ENCODE measurements around the gene RTN4RL1. TPM values are rescaled to one million over a fixed set of nuclear protein-coding genes. Genes with fewer than 3 reads are reported as not detected.

RTN4RL1 gene
- total RNA-seq, 1 experiment from 2014 or later, result 0.69 TPM

DNA sequence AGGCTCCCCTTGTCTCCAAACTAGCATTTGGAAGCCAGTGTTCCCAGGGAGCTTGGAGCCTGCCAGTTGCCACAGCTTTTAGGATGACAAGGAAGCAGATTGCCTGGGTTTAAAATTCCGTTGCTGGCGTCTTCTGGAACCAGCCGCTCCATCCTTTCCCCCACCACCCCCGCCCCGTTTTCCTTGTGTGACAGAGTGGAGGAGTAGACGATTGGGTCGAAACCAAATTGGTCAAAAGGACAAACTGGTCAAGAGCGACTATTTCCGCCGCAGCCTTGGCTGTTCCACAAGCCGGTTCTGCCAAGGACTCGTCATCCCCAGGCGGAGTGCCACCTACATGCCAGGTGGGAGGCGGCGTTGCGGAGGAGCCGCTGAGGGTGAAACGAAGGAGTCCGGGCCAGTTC is 104.2 kb downstream of the RTN4RL1 start:
- DNase-seq (ENCODE audit: low read depth), result no peak

DNA sequence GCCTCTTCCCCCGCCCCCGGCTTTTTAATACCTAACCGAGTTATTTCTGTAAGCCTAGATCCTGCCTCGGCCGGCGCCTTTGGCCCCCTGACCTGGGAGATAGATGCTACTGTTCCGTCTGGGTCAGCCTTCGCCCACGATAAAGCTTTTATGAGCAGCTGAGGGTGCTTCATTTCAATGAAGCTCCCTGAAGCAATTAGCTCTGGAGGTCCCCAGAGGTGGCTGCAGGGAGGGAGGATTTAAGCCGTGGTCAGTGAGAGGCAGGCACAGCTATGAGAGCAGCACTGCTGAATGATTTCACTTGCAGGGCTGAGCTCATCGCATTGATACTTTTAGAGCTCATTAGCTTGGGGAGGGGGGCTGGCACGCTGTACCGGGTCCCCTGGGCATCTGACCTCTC is 105.9 kb downstream of the RTN4RL1 start:
- no peak for DNase-seq (ENCODE audit: low read depth)

DNA sequence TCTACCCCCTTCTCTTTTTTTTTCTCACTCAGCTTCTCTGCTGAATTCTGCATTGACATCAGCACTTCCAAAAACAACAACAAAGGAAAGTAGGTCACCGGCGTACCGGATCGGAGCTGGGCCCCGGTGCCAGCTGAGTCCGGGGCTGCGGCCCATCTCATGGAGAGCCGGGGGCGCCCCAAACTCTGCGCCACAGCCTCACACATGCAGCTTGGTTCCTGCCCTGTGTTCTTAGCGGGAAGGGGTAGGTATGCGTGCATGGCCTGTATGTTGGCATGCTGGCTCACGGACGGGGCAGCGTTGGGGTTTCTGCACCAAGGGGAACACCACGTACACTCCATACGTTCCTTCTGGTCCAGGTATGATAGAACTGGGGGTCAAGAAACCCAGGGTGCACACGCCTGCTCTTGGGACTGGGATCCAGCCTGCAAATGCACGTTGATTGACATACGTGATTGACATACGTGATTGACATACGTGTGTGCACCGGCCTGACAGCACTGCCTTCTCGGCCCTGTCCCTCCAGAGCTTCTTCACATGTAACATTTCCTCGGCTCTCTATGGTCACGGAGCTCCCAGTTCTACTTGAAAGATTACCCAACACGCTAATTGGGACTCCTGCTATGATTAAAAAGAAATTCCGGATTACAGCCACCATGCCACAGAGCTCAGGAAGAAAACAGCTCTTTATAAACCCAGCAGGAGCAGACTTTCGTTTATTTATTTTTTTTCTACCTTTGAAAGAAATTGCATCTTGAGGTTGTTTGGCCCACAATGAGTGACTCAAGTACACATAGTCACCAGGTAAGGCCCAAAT is 106.6 kb downstream of the RTN4RL1 start:
- no peak for DNase-seq (ENCODE audit: low read depth)

DNA sequence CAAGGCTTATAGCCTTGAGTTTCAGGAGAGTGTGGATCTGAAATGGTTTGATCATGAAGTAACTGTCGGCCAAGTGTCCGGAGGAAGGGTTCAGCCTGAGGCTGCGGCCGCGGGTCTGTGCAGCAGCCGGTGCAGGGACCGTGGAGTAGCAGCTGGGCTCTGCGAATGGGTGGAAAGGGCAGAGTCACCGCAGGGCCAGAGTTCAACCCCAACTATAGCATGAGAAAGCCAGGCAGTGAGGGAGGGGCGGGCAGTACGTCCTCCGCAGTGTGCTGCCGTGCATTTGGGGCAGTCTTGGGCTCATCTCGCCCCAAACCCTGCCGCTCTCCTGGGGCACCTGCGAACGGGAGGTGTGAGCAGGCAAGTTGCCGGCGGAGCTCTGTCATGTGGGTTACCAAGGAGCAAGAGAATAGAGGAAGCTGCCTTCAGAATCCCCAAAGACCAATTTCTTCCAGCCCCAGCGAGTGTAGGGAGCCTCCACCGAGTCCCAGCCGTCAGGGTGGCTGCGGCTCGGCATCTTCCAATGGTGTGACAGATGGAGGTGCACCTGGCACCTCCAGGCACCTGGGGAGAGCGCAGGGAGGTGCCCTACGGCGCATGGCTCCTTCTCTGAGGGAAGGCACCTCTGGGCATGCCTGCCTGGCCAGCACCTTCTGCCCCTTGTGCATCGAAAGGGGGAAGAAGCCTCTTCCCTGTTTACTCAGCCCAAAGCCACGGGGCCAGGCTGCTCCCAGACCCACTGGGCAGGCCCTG is 108.0 kb downstream of the RTN4RL1 start:
- DNase-seq (ENCODE audit: low read depth), result no peak

DNA sequence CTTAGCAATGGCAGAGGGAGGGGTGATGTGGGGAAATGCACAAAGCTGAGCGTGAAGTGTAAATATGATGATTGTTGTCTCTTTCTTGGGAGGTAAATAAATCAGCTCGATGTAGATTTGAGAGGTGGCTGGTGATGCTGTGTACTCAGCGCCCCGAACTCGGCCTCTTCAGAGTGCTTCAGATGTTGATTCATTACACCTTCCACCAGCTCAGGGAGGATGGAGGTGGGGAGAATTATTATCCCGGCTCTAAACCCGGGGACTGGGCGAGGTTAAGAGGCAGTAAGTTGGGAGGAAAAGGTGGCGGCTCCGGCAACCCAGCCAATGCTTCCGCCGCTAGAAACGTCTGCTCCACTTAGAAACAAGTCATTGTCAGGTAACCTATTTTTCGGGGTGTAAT is 108.8 kb downstream of the RTN4RL1 start:
- no peak for DNase-seq (ENCODE audit: low read depth)

DNA sequence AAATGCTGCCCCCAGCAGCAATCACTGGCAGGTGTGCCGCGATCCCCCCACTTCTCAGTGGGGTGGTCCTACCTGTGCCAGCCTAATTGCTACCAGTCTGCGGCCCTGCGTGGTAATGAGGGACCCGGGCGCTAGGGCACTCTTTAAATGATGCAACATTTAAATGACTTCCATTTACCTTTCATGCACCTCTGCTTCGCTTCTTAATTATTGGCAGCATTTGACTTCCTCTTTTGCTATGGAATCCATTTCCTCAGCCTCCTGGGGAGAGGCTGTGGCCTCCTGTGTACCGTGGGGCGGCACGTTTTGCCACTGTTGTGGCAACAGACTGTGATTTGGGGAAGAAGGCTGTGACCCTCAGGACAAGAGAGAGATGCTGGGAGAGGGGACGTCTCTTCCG is 109.2 kb downstream of the RTN4RL1 start:
- no peak for DNase-seq (ENCODE audit: low read depth)

DNA sequence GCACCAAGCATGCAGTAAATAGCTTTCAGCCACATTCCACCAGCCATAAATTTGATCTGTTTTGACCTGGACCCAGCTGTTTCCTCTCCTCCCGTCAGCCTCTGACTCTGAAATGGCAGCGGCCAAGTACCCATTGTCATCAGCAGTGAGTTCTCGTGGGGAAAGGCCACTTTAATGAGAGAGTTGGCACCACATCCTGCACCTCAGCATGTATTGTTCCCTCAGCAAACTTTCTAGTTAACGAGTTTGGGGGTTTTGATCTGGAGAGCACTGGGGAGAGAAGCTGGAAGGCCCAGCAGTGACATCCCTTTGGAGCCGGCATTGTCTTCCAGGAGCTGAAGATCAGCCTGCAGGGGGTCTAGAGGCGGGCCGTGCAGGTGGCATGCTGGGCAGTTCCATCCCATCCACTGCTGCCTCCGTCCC is 110.5 kb downstream of the RTN4RL1 start:
- peak; percentile 21 for DNase-seq (ENCODE audit: low read depth)

DNA sequence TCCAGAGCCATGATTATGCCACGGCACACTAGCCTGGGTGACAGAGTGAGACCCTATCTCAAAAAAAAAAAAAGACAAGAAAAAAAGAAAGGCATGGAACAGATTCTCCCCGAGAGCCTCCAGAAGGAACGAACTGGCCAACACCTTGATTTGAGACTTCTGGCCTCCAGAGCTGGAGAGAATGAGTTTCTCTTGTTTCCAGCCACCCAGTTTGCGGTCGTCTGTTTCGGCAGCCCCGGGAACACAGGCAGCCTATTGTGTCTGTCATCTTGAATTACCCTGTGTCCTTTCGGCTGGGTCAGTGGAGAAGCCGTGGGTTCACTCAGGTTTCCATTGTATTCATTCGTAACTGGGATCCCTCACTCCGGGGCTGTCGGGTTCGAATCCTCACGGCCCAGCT is 111.4 kb downstream of the RTN4RL1 start:
- no peak for DNase-seq (ENCODE audit: low read depth)

DNA sequence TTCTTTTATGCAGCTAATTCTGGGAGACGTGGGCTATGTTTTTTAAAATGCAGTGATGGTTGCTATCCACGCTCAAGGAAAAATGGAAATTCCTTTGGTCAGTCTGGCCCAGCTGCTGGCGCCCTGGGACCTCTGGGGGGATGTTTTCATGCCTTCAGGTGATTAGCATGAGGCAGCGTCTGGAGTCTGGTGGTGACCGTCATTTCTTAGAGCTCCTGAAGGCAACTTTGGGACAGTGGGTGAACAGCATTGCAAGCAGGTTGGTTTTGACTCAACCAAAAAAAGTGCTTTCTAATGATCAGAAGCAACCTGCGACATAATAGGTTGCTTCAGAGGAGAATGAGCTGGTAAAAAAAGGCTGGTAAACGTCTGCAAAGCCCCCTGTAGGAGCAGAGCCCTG is 113.0 kb downstream of the RTN4RL1 start:
- no peak for DNase-seq (ENCODE audit: low read depth)

DNA sequence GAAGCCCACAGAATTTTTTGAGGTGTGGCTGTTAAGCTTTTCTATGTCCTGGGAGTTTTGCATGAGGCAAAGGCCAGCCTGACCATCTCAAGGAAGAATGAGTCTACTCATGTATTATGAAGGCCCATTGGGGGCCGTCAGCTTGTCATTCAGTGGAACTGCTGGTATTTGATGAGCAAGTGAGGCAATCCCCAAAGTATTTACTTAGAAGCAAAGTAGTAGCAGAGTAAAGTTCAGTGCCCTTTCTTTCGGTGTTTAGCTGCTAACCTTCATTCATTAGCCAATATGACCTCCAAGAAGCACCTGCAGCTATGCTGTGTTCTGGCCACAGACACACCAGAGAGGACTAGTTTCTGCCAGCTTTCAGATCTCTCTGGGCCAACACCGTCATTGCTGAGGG is 115.1 kb downstream of the RTN4RL1 start:
- no peak for DNase-seq (ENCODE audit: low read depth)

DNA sequence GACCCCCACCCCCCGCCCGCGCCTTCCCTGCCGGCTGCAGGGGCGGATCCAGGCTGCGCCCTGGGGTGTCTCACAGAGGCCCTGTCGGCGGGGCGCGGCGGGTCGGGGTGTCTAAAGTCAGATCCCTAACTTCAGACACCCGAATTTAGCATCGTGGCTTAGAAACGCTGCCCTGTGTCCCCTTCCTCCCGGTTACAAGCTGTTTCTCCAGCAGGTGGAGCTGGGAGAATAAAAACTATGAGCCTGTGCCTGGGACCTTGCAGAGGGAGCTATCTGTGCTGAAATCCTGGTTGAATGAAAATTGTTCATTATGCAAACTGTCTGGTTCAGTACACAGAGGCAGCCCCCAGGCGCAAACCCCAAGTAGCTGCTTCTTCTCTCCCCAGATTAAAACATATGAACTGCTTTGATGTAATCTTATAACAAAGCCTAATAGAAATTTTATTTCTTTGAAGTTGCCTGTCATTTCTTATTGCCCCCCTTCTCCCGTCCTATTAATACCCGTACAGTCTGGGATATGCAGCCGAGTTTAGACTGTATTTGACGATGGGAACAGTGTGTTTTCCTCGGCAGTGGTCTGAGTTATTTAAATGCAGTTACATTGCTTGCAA is 116.3 kb downstream of the RTN4RL1 start:
- DNase-seq (ENCODE audit: low read depth), result peak; percentile 73

DNA sequence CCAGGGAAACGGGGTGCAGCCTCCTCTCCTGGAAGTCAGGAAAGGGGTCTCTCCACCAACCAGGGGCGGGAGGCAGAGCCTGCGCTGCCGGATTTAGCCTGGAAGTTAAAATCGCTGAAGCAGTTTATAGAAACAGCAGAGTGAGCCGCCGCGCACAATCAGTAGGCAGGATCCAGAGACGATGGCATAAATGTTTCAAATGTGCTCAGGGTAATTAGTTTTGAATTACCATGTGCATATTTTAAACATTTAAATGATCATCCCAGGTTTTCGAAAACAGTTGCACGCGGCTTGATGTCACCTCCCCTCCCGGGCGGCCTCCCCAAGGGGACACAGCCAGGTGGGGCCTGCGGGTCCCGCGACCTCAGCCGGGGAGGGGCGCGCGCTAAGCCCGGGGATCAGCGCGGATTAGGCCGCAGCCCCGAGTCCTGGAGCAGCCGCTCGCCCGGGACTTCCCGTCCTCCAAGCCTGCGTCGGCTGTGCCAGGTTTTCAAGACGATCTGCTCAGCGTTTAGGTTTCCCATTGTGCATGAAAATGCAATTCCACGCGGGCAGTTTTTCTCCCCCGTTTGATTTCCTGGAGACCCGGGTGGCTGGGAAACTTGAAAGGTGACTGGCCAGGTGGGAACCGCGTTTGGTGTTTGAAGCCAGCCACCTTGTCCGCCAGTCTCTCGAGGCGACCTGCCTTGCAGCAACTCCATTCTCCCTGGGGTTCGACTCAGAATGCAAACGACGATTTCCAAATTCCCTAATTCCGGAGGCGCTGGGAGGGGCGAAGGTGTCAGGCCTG is 117.0 kb downstream of the RTN4RL1 start:
- peak; percentile 5 for DNase-seq (ENCODE audit: low read depth)

DNA sequence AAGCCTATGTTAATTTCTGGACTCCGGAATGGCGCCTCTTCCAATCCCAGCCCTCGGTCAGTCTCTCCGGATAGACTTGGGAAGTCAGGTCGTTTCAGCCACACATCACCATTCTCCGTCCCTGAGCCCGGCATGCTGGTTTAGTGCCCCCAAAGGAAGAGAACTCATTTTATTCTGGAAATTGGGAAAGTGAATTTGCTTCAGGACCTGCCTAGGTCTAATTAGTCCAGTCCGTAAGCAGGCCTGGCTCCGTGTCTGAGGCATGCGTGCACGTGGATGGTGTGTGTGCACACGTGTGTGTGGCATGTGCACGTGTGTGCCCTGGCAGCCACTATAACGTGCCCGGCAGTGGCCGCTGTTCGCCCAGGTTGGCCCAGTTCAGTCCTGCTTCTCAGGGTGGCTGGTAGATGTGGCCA is 117.9 kb downstream of the RTN4RL1 start:
- no peak for DNase-seq (ENCODE audit: low read depth)

DNA sequence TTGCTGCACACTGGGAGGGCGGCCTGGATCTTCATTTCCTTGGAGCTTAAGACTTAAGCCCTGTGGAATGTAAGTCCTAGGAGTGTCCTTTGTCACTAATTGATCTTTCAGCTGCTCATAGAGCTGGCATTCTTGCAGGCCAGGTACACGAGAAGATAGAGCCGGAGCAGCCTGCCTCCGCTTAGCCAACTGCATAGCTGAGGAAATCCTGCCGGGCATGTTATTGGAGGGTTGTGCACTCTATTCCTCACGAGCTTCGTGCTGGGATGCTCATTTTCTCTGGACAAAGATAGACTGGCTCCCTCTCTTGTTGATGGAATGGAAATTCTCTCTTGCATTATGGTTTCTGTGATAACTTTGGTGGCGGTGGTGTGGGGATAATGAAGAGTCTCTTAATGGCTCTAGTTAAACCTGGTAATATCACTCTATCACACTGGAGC is 118.5 kb downstream of the RTN4RL1 start:
- DNase-seq (ENCODE audit: low read depth), result no peak

DNA sequence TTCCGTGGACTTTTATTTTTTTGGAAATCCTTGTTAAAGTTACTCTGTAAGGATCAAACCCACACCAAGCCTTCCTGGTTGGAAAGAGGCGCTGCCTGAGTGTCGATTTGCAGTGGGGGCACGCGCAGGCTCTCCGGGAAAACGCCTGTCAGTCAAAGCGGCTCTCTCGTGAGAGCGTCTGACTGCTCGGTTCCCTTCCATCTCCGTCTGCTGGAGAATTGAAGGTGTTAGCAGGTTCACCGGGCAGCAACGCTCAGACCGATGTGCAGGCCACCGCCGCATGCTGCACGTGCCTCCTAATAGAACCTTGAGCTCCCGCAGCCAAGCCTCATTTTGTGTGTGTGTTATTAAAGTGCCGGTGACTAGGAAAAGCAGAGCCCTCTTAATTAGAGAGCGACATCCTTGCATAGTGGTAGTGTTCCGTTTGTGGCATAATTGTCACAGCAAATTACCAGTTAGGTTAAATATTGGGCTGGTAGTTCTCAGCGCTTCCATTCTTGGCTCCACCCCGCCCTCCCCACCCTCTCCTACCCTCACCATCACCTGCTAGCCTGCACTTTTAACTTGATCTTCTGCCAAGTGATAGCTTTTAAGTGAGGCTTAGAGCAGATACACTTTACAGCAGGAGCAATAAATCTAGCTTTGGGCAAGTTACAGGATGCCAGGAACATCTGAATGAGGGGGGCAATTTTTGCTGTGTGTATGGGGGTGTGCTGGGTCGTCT is 119.8 kb downstream of the RTN4RL1 start:
- DNase-seq (ENCODE audit: low read depth), result no peak

DNA sequence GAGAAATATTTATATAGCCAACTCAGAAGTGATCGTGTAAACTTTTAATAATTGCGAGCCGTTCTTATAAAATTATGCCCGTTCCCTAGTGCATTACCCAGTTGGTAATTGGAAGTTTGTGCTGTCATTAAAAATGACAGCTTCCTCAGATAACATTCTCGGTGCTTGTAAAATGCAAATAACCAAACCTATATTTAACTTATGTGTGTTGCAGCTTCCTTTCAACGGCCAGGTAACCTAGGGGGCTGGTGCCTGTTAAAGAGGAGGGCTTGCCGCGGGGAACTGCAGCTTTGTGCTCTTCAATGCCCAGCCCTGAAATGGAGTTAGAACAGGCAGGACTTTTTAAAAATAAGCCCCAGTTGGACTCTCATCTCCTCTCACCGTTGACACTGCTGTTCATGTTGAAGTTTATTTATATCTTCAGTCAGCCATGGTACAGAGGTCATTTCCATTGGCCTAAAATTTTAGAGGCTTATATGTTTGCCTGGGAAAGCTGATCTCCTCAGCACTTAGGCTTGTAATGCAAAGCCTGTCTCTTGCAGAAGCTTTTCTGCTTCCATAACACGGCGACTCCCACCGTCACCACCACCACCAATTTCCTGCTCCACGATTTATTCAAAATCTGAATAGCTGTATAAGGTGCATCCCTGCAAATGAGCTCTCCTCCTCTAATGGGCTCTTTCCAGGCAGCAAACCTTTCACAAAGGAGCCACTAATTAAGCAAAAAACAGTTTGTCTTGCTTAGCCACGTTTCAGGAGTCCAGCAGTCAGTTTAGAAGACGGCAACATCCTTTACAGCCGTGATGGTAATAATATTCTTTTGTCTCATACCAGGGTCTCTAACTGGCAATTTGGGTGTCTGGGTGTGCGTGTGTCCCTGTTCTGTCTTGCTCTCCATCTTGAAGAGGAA is 120.6 kb downstream of the RTN4RL1 start:
- no peak for DNase-seq (ENCODE audit: low read depth)

DNA sequence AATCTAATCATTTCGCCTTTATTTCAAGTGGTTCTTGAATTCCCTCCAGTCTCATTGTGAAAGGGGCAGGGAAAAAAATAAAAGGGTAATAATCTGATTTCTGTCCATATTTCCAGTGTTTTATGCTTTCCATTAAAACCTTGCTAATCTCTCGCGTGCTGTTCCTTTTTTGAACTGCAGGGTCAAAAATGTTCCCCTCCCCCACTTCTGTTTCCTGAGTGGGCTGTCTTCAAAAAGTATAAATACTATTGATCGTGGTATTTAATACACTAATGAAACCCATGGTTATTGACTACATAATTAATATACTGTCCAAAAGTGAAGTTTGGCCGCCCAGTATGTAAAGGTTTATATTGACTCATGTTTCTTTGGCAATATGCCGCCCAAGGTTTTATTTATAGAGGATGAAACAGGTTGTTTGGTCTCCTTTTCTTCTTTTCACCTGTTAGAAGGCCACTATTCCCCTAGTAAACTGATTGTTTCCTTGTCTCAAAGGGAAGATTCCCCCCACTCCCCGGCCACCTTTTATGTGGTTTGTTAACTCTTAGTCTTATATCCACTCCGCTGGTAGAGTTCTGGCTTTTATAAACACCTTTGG is 125.6 kb downstream of the RTN4RL1 start:
- DNase-seq (ENCODE audit: low read depth), result no peak

DNA sequence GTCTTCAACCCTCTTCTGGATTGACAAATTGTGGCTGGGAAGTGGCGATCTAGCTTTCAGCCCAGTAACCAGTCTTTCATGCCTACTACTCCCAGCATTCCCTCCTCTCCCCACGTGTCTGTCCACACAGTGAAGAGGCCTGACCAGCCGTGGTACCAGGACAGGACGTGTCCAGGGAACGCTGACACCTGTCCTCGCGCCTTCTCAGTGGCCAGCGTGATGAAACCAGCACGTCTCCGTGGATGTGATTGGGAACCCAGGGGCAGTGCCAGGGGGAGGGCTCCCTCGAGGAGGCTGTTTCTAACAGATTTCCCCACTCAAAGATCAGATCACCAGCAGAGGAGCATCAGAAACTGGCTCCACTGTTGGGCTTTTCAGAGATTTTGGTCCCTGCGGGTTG is 126.3 kb downstream of the RTN4RL1 start:
- no peak for DNase-seq (ENCODE audit: low read depth)

DNA sequence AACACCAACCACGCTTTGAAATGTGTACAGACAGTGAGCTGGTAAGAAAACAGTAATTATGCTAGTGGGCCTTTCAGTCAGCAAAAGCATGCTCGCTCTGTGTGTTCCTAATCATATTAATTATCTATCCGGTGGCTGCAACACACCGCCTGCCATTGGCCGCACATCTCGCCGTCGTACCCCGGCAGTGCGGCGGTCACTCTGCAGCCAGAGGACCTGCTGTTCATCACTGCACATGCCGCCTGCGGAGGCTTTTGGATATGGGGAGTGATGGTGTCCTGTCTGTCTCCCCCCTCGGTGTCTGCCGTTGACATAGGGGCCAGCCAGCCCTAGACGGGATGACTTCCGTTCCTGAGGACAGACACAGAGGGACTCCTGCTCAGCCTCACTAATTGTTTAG is 126.8 kb downstream of the RTN4RL1 start:
- no peak for DNase-seq (ENCODE audit: low read depth)
